T-helper 22 cell (primary cell): Measurements from ENCODE around the gene ARRB1.
"Not testable (repeated sequence)": the region's sequence is repeated elsewhere in the genome, so short reads cannot be mapped to it uniquely, and the experiment has no call there.

Experiments
- DNase-seq: peaks from one replicate; pipeline ENCODE4 v3.0.0-alpha.2; 2020; ENCODE audit warnings: low read depth

The ARRB1 gene

GRCh38 chr11:75298976-75299260, 52.5 kb downstream of the ARRB1 start:
- no peak for DNase-seq

- no peak for DNase-seq
Observed at GRCh38 chr11:75298191-75298975, 53.1 kb downstream of the ARRB1 start.

GRCh38 chr11:75293903-75294302, 57.6 kb downstream of the ARRB1 start:
- DNase-seq, result no peak

- DNase-seq, result no peak
Observed at GRCh38 chr11:75292943-75293342, 58.5 kb downstream of the ARRB1 start.

DNA sequence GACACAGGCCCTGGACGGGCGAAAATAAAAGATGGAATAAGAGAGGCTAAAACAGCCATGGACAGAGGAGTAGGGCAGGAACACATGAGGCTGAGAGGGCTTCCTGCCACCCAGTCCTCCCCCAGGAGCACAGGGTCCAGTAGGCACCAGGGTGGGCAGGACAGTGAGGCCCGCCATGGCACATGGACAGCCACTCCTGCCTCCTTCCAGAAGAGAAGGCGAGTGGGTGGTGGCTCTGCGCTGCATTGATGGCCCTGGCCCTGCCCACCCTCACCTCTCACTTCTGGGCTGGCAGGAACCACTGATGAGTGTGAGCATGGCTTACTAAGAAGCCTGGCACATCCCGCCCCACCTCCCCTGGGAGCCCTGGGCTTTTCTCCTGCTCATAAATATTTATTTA, 59.7 kb downstream of the ARRB1 start:
- DNase-seq, result no peak

GRCh38 chr11:75289919-75290318, 61.5 kb downstream of the ARRB1 start:
- no peak for DNase-seq

GRCh38 chr11:75289511-75289760, 62.0 kb downstream of the ARRB1 start:
- DNase-seq, result no peak

GRCh38 chr11:75287579-75287978, 63.9 kb downstream of the ARRB1 start:
- DNase-seq, result no peak

DNA sequence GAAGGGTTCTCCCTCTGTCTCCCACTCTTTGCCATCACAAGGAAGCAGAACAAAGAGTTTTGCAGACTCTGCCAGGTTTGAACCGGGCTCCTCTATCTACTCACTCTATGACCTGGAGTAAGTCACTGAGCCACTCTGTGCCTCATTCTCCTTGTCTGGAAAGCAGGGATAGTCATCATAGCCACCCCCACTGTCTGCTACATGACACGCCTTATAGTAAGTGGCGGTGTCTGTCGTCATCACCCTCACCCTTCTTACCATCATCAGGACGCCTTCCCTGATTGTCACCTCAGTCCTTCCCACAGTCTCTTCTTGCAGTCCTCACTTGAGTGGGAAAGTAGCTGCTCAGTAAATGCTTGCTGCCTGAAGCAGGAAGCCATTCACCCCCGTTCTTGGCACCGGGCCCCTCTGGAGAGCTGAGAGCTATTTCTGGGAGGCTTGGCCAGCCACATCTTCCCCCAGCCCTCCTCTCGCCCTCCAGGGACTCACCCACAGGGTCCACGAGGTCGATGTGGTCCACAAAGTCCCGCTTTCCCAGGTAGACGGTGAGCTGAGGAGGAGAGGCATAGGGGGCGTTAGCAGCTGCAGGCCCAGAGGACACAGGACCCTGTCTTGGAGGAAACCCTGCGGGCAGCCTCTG, 64.5 kb downstream of the ARRB1 start:
- DNase-seq, result no peak

GRCh38 chr11:75285776-75286360, 65.6 kb downstream of the ARRB1 start:
- no peak for DNase-seq

DNA sequence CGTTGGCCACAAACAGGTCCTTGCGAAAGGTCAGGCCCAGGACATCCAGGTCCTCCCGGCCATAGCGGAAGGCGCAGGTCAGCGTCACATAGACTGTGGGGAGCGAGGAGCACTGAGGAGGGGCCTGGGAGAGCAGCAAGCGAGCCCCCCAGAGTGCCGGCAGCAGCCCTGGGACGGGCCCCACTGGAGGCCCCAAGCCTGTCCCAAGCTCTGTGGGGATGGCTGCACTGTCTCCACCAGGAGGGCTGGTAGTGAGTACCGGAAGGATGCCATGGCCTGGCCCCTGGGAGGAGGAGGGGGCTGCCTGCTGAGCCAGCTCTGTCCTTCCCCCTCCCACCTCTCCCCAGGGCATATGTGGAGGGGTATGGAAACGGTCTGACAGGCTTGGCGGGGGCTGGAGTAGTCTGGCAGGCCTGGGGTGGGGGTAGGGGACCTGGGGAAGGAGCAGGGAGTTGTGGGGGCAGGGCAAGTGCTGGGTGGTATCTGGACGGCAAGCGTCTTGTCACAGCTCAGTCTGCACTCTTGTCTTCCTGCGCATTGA, 68.0 kb downstream of the ARRB1 start:
- DNase-seq, result no peak

DNA sequence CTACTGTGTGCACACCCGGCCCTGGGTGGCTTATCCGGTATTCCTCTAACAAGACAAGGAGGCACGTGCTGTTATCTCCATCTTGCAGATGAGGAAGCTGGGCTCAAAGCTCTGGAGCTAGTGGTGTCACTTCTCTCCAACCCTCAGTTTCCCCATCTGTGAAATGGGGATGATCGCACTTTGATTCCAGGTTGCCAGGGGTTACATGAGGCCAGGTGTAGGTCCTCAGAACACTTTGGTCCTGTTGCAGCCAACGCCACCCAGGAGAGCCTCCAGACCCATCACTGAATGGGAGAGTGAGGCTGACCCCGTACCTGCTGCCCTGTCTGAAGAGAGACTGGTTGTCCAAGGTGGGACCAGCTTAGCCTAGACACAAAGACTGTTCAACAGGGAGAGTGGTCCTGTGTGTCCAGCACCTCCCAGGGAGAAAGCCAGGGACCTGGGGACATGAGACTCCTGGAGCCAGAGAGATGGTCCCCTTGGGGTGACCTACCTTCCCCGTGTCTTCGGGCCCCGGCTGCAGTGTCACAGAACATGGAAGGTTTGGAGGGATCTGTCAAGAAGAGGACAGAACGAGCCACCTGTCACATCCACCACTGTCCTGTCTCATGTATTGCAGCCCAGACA, 69.9 kb downstream of the ARRB1 start:
- no peak for DNase-seq

- DNase-seq, result no peak
Observed at GRCh38 chr11:75280770-75281468, 70.5 kb downstream of the ARRB1 start.

DNA sequence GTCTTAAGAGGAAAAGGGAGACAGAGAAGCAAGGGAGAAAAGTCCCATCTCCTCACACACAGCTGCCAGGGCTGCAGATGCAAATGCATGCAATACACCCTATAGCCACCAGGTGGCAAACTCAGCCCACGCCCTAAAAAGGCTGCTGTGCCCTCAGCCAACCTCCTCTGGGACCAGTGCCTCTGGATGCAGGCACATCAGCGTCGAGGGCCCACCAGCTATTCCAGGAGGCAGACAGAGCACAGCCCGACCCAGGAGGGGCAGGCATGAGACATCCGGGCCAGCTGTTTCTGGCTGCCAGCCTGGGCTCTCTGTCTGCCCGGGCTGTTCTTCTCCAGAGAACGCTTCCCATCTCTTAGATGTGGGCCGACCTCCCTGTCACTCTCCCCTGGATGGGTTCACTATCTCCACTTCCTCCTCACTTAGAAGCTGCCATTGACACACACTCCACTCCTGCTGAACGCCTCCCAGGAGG, 71.2 kb downstream of the ARRB1 start:
- peak; percentile 38 for DNase-seq

DNA sequence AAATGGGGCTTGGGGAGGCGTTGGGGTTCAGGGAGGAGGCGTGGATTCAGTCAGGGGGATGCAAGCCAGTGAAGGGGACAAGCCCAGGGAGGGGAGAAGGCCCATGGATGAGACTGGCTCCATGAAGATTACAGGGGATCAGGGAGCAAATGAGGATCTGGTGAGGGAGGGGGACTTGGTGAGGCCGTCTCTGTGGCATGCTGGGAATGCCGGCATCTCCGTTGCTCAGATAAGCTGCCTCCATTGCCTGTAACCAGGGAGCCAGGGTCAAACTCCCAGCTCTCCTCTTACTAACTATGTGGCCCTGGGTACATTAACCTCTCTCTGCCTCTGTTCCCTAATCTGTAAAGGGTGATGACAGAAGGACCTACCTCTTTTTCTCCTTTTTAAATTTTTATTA, 72.2 kb downstream of the ARRB1 start:
- DNase-seq, result no peak

DNA sequence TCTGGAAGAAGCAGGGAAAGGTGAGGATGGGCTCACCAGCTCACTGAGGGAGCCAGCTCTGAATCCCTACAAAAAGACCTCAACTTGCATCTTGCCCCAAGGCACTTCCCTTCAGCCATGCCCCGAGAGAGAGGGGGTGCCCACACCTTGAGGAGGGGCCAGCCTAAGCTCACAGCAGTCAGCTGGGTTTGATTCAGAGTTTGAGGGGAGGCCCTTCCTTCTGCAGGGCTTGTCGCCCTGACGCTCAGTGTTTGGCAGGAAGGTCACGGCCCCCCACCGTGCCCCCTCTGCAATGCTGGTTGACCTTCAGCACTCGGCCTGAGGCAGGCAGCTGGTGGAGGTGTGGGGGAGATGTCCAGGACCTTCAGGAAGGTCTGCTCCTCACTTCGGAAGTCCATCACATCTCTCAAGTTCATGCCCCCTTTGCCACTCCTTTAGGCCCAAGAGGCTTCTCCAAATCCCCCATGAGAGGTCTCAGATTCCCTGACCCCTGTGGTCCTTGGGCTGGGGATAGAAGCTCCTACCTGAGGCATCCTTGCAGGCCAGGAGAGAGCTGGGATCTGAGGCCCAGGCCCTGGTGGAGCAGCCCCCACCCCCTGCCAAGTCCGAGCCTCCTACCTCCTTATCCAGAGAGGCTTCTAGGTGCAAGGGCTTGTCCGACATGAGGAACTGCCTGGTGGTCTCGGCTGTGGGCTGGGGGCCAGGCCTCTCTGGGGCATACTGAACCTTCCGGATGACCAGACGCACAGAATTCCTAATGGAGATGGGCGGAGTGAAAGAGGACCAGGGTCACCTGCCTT, 73.3 kb downstream of the ARRB1 start:
- DNase-seq, result no peak

DNA sequence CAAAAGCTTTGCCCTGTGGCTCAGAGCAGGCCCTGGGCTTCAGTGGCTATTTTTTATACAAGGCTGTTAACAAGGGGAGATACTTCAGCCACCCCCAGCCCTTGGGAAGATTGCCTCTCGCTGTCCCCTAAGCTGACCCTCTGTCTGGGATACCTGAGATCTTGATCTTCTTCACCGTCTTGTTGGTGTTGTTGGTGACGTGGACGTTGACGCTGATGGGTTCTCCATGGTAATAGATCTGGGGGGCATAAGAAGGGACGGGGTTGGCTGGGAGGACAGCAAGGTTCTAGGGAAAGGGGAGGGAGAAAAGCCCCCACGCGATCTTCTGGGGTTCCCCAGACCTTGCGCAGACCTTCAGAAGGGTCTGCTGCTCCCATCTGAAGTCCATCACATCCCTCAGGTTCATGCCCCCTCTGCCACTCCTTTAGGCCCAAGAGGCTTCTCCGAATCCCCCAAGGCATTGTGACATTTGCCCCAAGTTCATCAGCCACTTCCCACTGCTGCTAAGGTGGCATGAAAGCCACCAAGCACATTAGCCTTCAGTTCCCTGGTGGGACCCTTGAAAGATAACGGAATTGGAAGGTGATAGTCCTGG, 74.2 kb downstream of the ARRB1 start:
- no peak for DNase-seq

GRCh38 chr11:75276686-75277085, 74.8 kb downstream of the ARRB1 start:
- DNase-seq, result no peak

- no peak for DNase-seq
Observed at GRCh38 chr11:75276186-75276585, 75.3 kb downstream of the ARRB1 start.

- peak; percentile 53 for DNase-seq
Observed at GRCh38 chr11:75275581-75275980, 75.9 kb downstream of the ARRB1 start.

GRCh38 chr11:75274716-75275115, 76.7 kb downstream of the ARRB1 start:
- not testable (repeated sequence) for DNase-seq
